ENCODE results near the gene JAG1. TPM values are rescaled to one million over a fixed set of nuclear protein-coding genes. Genes with fewer than 3 reads are reported as not detected.

JAG1 gene
- total RNA-seq, 1 experiment from 2014 or later: 45.2 TPM

- CTCF ChIA-PET: interaction anchor here (0.6 to 2.4 kb wide), 24 partner anchors 9 to 954 kb away, joined by 3 to 14 read pairs (median 4); no protein-coding TSS in a partner anchor
- ATAC-seq (peak; percentile 42), DNase-seq (ENCODE audit: low spot score) (peak; percentile 72)
- Mint-ChIP-seq H3K27me3 (ENCODE audit: low read depth) (no peaks in the 10 kb centered on the region), H3K9me3 (no peaks in the 10 kb centered on the region), H3K27ac (peak overlapping the region; percentile 78), H3K4me1 (peaks cover 64% of the 10 kb centered on the region), H3K4me3 (peak overlapping the region; percentile 87), H3K36me3 (peaks cover 17% of the 10 kb centered on the region)
- POLR2A ChIA-PET: interaction anchor here (0.6 to 1.4 kb wide), 8 partner anchors 22 to 874 kb away, joined by 3 to 7 read pairs (median 4); no protein-coding TSS in a partner anchor
- TF ChIP-seq GRHL2 (CRISPR knock-in tag; IDR thresholded peaks at IDR 0.05; ENCODE audit: insufficient replicate concordance, severe bottlenecking) (no peak), ZNF263 (CRISPR knock-in tag; IDR thresholded peaks at IDR 0.05; ENCODE audit: low read depth) (no peak), SMAD4 (CRISPR knock-in tag; IDR thresholded peaks at IDR 0.05) (no peak), NR1H2 (CRISPR knock-in tag; IDR thresholded peaks at IDR 0.05) (no peak), ZNF532 (CRISPR knock-in tag; IDR thresholded peaks at IDR 0.05; ENCODE audit: borderline replicate concordance) (no peak), E2F5 (CRISPR knock-in tag; IDR thresholded peaks at IDR 0.05) (no peak), FOXP1 (CRISPR knock-in tag; IDR thresholded peaks at IDR 0.05; ENCODE audit: borderline replicate concordance) (no peak), ZNF138 (CRISPR knock-in tag; conservative IDR thresholded peaks at IDR 0.05) (no peak), CREM (CRISPR knock-in tag; IDR thresholded peaks at IDR 0.05) (no peak), CBFB (CRISPR knock-in tag; IDR thresholded peaks at IDR 0.05; ENCODE audit: low read depth) (no peak), E2F4 (CRISPR knock-in tag; IDR thresholded peaks at IDR 0.05; ENCODE audit: borderline replicate concordance, low read depth) (no peak), EMX1 (CRISPR knock-in tag; IDR thresholded peaks at IDR 0.05) (no peak), ZNF219 (CRISPR knock-in tag; IDR thresholded peaks at IDR 0.05; ENCODE audit: borderline replicate concordance) (no peak), SP1 (CRISPR knock-in tag; conservative IDR thresholded peaks at IDR 0.05) (0 out of 2 replicates have a peak, but pooled peaks have one; percentile 34), IRF2 (CRISPR knock-in tag; IDR thresholded peaks at IDR 0.05; ENCODE audit: borderline replicate concordance, low read depth) (no peak), TCF7 (CRISPR knock-in tag; IDR thresholded peaks at IDR 0.05; ENCODE audit: low read depth) (no peak), TP53 (CRISPR knock-in tag; IDR thresholded peaks at IDR 0.05) (no peak), RORB (CRISPR knock-in tag; IDR thresholded peaks at IDR 0.05) (no peak), NR3C1 (CRISPR knock-in tag; conservative IDR thresholded peaks at IDR 0.05; ENCODE audit: low read depth) (no peak), MYBL2 (CRISPR knock-in tag; IDR thresholded peaks at IDR 0.05) (no peak), GABPB1 (CRISPR knock-in tag; IDR thresholded peaks at IDR 0.05) (peak; percentile 63), FOXJ3 (CRISPR knock-in tag; IDR thresholded peaks at IDR 0.05; ENCODE audit: borderline replicate concordance) (no peak)
- TF ChIP-seq, protein P1, sequence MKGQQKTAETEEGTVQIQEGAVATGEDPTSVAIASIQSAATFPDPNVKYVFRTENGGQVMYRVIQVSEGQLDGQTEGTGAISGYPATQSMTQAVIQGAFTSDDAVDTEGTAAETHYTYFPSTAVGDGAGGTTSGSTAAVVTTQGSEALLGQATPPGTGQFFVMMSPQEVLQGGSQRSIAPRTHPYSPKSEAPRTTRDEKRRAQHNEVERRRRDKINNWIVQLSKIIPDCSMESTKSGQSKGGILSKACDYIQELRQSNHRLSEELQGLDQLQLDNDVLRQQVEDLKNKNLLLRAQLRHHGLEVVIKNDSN (CRISPR knock-in tag; IDR thresholded peaks at IDR 0.05): peak; percentile 72; the same call in 1 of the 2 replicates
- TF ChIP-seq, protein P2, sequence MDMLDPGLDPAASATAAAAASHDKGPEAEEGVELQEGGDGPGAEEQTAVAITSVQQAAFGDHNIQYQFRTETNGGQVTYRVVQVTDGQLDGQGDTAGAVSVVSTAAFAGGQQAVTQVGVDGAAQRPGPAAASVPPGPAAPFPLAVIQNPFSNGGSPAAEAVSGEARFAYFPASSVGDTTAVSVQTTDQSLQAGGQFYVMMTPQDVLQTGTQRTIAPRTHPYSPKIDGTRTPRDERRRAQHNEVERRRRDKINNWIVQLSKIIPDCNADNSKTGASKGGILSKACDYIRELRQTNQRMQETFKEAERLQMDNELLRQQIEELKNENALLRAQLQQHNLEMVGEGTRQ (CRISPR knock-in tag; IDR thresholded peaks at IDR 0.05): peak; percentile 77
- TF ChIP-seq, protein P3, sequence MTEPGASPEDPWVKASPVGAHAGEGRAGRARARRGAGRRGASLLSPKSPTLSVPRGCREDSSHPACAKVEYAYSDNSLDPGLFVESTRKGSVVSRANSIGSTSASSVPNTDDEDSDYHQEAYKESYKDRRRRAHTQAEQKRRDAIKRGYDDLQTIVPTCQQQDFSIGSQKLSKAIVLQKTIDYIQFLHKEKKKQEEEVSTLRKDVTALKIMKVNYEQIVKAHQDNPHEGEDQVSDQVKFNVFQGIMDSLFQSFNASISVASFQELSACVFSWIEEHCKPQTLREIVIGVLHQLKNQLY (CRISPR knock-in tag; IDR thresholded peaks at IDR 0.05): no peak
- TF ChIP-seq, protein P4, sequence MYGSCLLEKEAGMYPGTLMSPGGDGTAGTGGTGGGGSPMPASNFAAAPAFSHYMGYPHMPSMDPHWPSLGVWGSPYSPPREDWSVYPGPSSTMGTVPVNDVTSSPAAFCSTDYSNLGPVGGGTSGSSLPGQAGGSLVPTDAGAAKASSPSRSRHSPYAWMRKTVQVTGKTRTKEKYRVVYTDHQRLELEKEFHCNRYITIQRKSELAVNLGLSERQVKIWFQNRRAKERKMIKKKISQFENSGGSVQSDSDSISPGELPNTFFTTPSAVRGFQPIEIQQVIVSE (CRISPR knock-in tag; IDR thresholded peaks at IDR 0.05; ENCODE audit: borderline replicate concordance): no peak
Measured at GRCh38 chr20:10671221-10671918, 2.4 kb downstream of the JAG1 start.
